Transverse colon (tissue), 4 donors: ENCODE results near the gene CHORDC1. TPM values are rescaled to one million over a fixed set of nuclear protein-coding genes. Genes with fewer than 3 reads are reported as not detected.

Experiments used
- DNase-seq: peaks from one replicate; pipeline ENCODE4 v3.0.0-alpha.2; 2019
- H3K27ac ChIP-seq, 4 donors: fragments of 200-600 bp; sonication (generic); 2 replicates each; pipeline ENCODE4 v1.5.1; 2016 to 2018; ENCODE audit warnings: inconsistent platforms in 4 of 4
- H3K27me3 ChIP-seq: fragments of 200-600 bp; sonication (generic); 2 replicates; pipeline ENCODE4 v1.5.1; 2017; ENCODE audit warnings: inconsistent platforms
- H3K36me3 ChIP-seq, 4 donors: fragments of 200-600 bp; sonication (generic); 2 replicates each; pipeline ENCODE4 v1.5.1; 2017 to 2019; ENCODE audit warnings: inconsistent platforms in 4 of 4
- H3K4me1 ChIP-seq, 4 donors: fragments of 200-600 bp; sonication (generic); 2 replicates each; pipeline ENCODE4 v1.5.1; 2017 to 2020; ENCODE audit warnings: inconsistent platforms in 4 of 4
- H3K4me3 ChIP-seq, 4 donors: fragments of 200-600 bp; sonication (generic); 1 replicate in 1 of 4; 2 replicates in 3 of 4; pipeline versions ENCODE4 v1.5.1 to v1.6.1; 2017 to 2019; ENCODE audit warnings: inconsistent platforms in 4 of 4
- H3K9me3 ChIP-seq, 2 donors: fragments of 200-600 bp; sonication (generic); 2 replicates each; pipeline ENCODE4 v1.5.1; 2017 to 2019; ENCODE audit warnings: inconsistent platforms in 2 of 2
- EP300 ChIP-seq: sonication (generic); formaldehyde crosslinking; IDR thresholded peaks from one replicate; pipeline ENCODE4 v1.6.1; 2017; ENCODE audit warnings: antibody characterized with exemption, low read depth
- POLR2A ChIP-seq: fragments of 450-650 bp; IDR thresholded peaks from one replicate; pipeline ENCODE4 v1.6.1; 2016; ENCODE audit warnings: antibody characterized with exemption, mild to moderate bottlenecking, moderate library complexity
- POLR2AphosphoS5 ChIP-seq, 3 donors: sonication (generic); formaldehyde crosslinking; IDR thresholded peaks; one replicate each; pipeline ENCODE4 v1.6.1; 2016; ENCODE audit warnings: antibody characterized with exemption in 3 of 3
- WGBS, 2 donors: methylation state at CpG; one replicate each; pipeline ENCODE4 v1.1.5; 2018; ENCODE audit warnings: low coverage in 1 of 2; 5-methylcytosine and 5-hydroxymethylcytosine counted together
- in situ Hi-C, 4 donors: fragments of 200-750 bp; cut with MboI; loops; one replicate each; pipeline versions ENCODE4 v1.15.0 to v1.15.1; 2017; ENCODE audit warnings: low sequenced_read_pairs in 3 of 4, low pct_ligation_motif_present in 1 of 4, low pct_unique_long_range_greater_than_20kb in 1 of 4
- intact Hi-C: fragments of 100-400 bp; cut with DNase I; formaldehyde crosslinking; loops from one replicate; pipeline ENCODE4 v1.15.1; 2023; ENCODE audit warnings: low total_unique reads
- total RNA-seq, 4 donors: library from RNA; depleted of rRNA; stranded (reverse); fragments of >200 nt; gene quantifications; one replicate each; pipeline ENCODE4 v1.1.0, GENCODE V29; 2016
- TF ChIP-seq, protein P1 (sequence below), 5 experiments: fragments of 200-600 bp in 3 of 5; fragments of 450-650 bp in 2 of 5; sonication (generic) in 3 of 5; IDR thresholded peaks; 1 replicate in 2 of 5; 2 replicates in 3 of 5; pipeline ENCODE4 v1.5.1; 2016 to 2017; ENCODE audit warnings: antibody characterized with exemption in 5 of 5, inconsistent platforms in 3 of 5, mild to moderate bottlenecking in 2 of 5, moderate library complexity in 1 of 5

Gene CHORDC1
- 10 to 100 TPM; 25.9 to 50.5 (median 32.0) TPM for total RNA-seq

- Histone ChIP-seq H3K36me3 (no peaks in the 10 kb centered on the region), H3K9me3 (no peaks in the 10 kb centered on the region), H3K27ac (peak within 1 kb of the TSS; percentile 90 to 95 (median 92)), H3K4me3 (peak within 1 kb of the TSS; percentile 68 to 95 (median 81)), H3K4me1 (peaks cover 11 to 38% (median 14%) of the 10 kb centered on the region in 4 donors), H3K27me3 (no peaks in the 10 kb centered on the region)
- 1% methylated on average over 58 of the region's 71 CpGs; no CpG with 5 or more reads in 1 of the 2 donors for WGBS, 2 donors
- intact Hi-C loops (no loop called here), in situ Hi-C loops (no loop called here)
- peak; percentile 96 for DNase-seq
- TF ChIP-seq EP300 (no peak), POLR2A (peak; percentile 87), POLR2AphosphoS5 (IDR thresholded peaks at IDR 0.05) (peak; percentile 94 to 99 (median 97))
Measured at GRCh38 chr11:90222459-90223247, at the start of gene CHORDC1. Gene CHORDC1, minus strand, starts transcription at chr11:90223049. Its CDS starts 95 bp downstream, at chr11:90222954.

DNA sequence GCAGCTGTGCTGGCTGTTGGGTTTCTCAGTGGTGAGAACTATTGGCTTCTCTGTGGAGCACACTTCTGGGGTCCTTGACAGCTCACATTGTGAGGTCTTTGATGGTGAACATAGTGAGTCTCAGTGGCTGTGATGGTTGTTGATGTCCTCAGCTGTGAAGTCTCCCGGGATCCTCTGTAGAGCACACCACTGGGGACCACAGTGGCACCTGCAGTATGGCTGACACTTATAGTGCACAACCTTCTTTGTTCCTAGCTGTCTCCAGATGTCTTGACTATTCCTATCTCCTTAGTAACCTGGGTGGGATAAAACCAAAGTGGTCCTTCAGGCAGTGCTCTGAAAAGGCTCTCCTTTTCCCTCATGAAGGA is 34.3 kb upstream of the CHORDC1 start:
- Histone ChIP-seq H3K4me3 (no peak overlapping the region), H3K9me3 (no peaks in the 10 kb centered on the region), H3K27me3 (no peaks in the 10 kb centered on the region), H3K27ac (no peak overlapping the region), H3K4me1 (no peaks in the 10 kb centered on the region), H3K36me3 (no peaks in the 10 kb centered on the region)
- DNase-seq = no peak
- 89% methylated on average over 1 of the region's 1 CpG; no CpG with 5 or more reads in 1 of the 2 donors for WGBS, 2 donors
- intact Hi-C loops = no loop called here
- in situ Hi-C loops = no loop called here
- TF ChIP-seq POLR2A = no peak
- TF ChIP-seq POLR2AphosphoS5 (IDR thresholded peaks at IDR 0.05) = no peak
- no peak for TF ChIP-seq EP300
- TF ChIP-seq, protein P1, sequence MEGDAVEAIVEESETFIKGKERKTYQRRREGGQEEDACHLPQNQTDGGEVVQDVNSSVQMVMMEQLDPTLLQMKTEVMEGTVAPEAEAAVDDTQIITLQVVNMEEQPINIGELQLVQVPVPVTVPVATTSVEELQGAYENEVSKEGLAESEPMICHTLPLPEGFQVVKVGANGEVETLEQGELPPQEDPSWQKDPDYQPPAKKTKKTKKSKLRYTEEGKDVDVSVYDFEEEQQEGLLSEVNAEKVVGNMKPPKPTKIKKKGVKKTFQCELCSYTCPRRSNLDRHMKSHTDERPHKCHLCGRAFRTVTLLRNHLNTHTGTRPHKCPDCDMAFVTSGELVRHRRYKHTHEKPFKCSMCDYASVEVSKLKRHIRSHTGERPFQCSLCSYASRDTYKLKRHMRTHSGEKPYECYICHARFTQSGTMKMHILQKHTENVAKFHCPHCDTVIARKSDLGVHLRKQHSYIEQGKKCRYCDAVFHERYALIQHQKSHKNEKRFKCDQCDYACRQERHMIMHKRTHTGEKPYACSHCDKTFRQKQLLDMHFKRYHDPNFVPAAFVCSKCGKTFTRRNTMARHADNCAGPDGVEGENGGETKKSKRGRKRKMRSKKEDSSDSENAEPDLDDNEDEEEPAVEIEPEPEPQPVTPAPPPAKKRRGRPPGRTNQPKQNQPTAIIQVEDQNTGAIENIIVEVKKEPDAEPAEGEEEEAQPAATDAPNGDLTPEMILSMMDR (IDR thresholded peaks at IDR 0.05) = no peak

- DNase-seq = no peak
- H3K4me3 ChIP-seq = no peak overlapping the region
- no peak overlapping the region for H3K27ac ChIP-seq
- H3K9me3 ChIP-seq = no peaks in the 10 kb centered on the region
- in situ Hi-C loops (no loop called here), intact Hi-C loops (no loop called here)
- H3K4me1 ChIP-seq = no peaks in the 10 kb centered on the region
- H3K27me3 ChIP-seq = no peaks in the 10 kb centered on the region
- TF ChIP-seq POLR2A (no peak), POLR2AphosphoS5 (IDR thresholded peaks at IDR 0.05) (no peak), EP300 (no peak)
- TF ChIP-seq, protein P1 (IDR thresholded peaks at IDR 0.05) = no peak
- 82 to 84% methylated on average over 7 to 8 of the region's 8 CpGs for WGBS, 2 donors
- H3K36me3 ChIP-seq = no peaks in the 10 kb centered on the region
Measured at GRCh38 chr11:90256404-90257157, 33.7 kb upstream of the CHORDC1 start.

- no peaks in the 10 kb centered on the region for H3K9me3 ChIP-seq
- H3K27me3 ChIP-seq = no peaks in the 10 kb centered on the region
- no peaks in the 10 kb centered on the region for H3K36me3 ChIP-seq
- 58 to 67% methylated on average over 2 of the region's 2 CpGs for WGBS, 2 donors
- intact Hi-C loops = no loop called here
- TF ChIP-seq, protein P1 (IDR thresholded peaks at IDR 0.05) = no peak
- TF ChIP-seq POLR2A = no peak
- TF ChIP-seq POLR2AphosphoS5 (IDR thresholded peaks at IDR 0.05) = no peak
- no peak for TF ChIP-seq EP300
- in situ Hi-C loops = no loop called here
- H3K4me1 ChIP-seq = no peaks in the 10 kb centered on the region
- no peak overlapping the region for H3K27ac ChIP-seq
- H3K4me3 ChIP-seq = no peak overlapping the region
- DNase-seq = no peak
Measured at GRCh38 chr11:90254065-90254464, 31.2 kb upstream of the CHORDC1 start.
